Thyroid gland (tissue), 4 donors: ENCODE measurements around the gene SACM1L. TPM values are rescaled to one million over a fixed set of nuclear protein-coding genes. Genes with fewer than 3 reads are reported as not detected.
"Not testable (repeated sequence)": the region's sequence is repeated elsewhere in the genome, so short reads cannot be mapped to it uniquely, and the experiment has no call there.

ENCODE experiments used
- DNase-seq, 2 donors: peaks; one replicate each; pipeline ENCODE4 v3.0.0-alpha.2; 2019
- H3K27ac ChIP-seq, 3 donors: fragments of 200-600 bp; sonication (generic); 1 replicate in 2 of 3; 2 replicates in 1 of 3; pipeline ENCODE4 v1.5.1; 2016 to 2019; ENCODE audit warnings: mild to moderate bottlenecking in 1 of 3, moderate library complexity in 1 of 3
- H3K27me3 ChIP-seq: fragments of 200-600 bp; sonication (generic); one replicate; pipeline ENCODE4 v1.5.1; 2019
- H3K36me3 ChIP-seq, 2 donors: fragments of 200-600 bp; sonication (generic); one replicate each; pipeline ENCODE4 v1.5.1; 2016 to 2019
- H3K4me1 ChIP-seq, 2 donors: fragments of 200-600 bp; sonication (generic); one replicate each; pipeline ENCODE4 v1.5.1; 2017 to 2019
- H3K4me3 ChIP-seq, 3 donors: fragments of 200-600 bp; sonication (generic); replicated peaks in 1 of 3; 1 replicate in 2 of 3; 2 replicates in 1 of 3; pipeline ENCODE4 v1.5.1; 2016; ENCODE audit warnings: mild to moderate bottlenecking in 1 of 3
- H3K9me3 ChIP-seq: fragments of 200-600 bp; sonication (generic); one replicate; pipeline ENCODE4 v1.5.1; 2017
- CTCF ChIP-seq, 6 experiments: fragments of 200-600 bp in 3 of 6; fragments of 450-650 bp in 3 of 6; sonication (generic) in 3 of 6; IDR thresholded peaks; one replicate each; pipeline ENCODE4 v1.5.1; 2016 to 2019; ENCODE audit warnings: antibody characterized with exemption in 6 of 6, mild to moderate bottlenecking in 2 of 6, inconsistent platforms in 1 of 6, moderate library complexity in 1 of 6
- POLR2A ChIP-seq, 2 donors: fragments of 450-650 bp; IDR thresholded peaks; one replicate each; pipeline ENCODE4 v1.6.1; 2017; ENCODE audit warnings: antibody characterized with exemption in 2 of 2, mild to moderate bottlenecking in 2 of 2, moderate library complexity in 1 of 2
- WGBS, 2 donors: methylation state at CpG; one replicate each; pipeline ENCODE4 v1.1.5; 2017; 5-methylcytosine and 5-hydroxymethylcytosine counted together
- intact Hi-C: fragments of 100-400 bp; cut with DNase I; formaldehyde crosslinking; loops from one replicate; pipeline ENCODE4 v1.15.1; 2023
- total RNA-seq, 4 donors: library from RNA; depleted of rRNA; stranded (reverse); fragments of >200 nt; gene quantifications; one replicate each; pipeline ENCODE4 v1.2.3, GENCODE V29; 2016

SACM1L gene
- total RNA-seq, 4 donors from 2014 or later = 87.0 to 161 (median 111) TPM

GRCh38 chr3:45681846-45682245, 7.3 kb upstream of the SACM1L start:
- no peaks in the 10 kb centered on the region for H3K9me3 ChIP-seq
- peaks cover 51 to 57% of the 10 kb centered on the region in 2 donors for H3K4me1 ChIP-seq
- no peak overlapping the region for H3K4me3 ChIP-seq
- no peaks in the 10 kb centered on the region for H3K27me3 ChIP-seq
- TF ChIP-seq POLR2A (IDR thresholded peaks at IDR 0.05) (no peak), CTCF (IDR thresholded peaks at IDR 0.05) (no peak)
- DNase-seq = no peak
- WGBS, 2 donors = 97 to 98% methylated on average over 3 of the region's 3 CpGs
- peak overlapping the region; percentile 14 to 98 (median 96) for H3K27ac ChIP-seq
- intact Hi-C loops = no loop called here
- peaks cover 0 to 3% of the 10 kb centered on the region in 2 donors for H3K36me3 ChIP-seq

- intact Hi-C loops = no loop called here
- Histone ChIP-seq H3K9me3 (no peaks in the 10 kb centered on the region), H3K4me1 (peaks cover 49 to 52% of the 10 kb centered on the region in 2 donors), H3K27me3 (no peaks in the 10 kb centered on the region), H3K27ac (peak overlapping the region in 2 of 3 donors; percentile 96 to 98), H3K4me3 (no peak overlapping the region), H3K36me3 (peaks cover 0 to 3% of the 10 kb centered on the region in 2 donors)
- no peak for DNase-seq
- 96 to 100% methylated on average over 2 of the region's 2 CpGs for WGBS, 2 donors
- TF ChIP-seq CTCF (IDR thresholded peaks at IDR 0.05) (no peak), POLR2A (IDR thresholded peaks at IDR 0.05) (no peak)
Observed at GRCh38 chr3:45682311-45682710, 6.9 kb upstream of the SACM1L start.

GRCh38 chr3:45682786-45683185, 6.4 kb upstream of the SACM1L start:
- TF ChIP-seq POLR2A (IDR thresholded peaks at IDR 0.05) (no peak), CTCF (IDR thresholded peaks at IDR 0.05) (no peak)
- intact Hi-C loops = no loop called here
- peaks cover 0 to 3% of the 10 kb centered on the region in 2 donors for H3K36me3 ChIP-seq
- peaks cover 44 to 48% of the 10 kb centered on the region in 2 donors for H3K4me1 ChIP-seq
- H3K27ac ChIP-seq = peak overlapping the region; percentile 70 to 98 (median 96)
- DNase-seq = no peak
- H3K27me3 ChIP-seq = no peaks in the 10 kb centered on the region
- WGBS, 2 donors = 72 to 76% methylated on average over 5 of the region's 5 CpGs
- H3K9me3 ChIP-seq = no peaks in the 10 kb centered on the region
- H3K4me3 ChIP-seq = no peak overlapping the region

- no peaks in the 10 kb centered on the region for H3K27me3 ChIP-seq
- H3K9me3 ChIP-seq = no peaks in the 10 kb centered on the region
- intact Hi-C loops = no loop called here
- peak overlapping the region; percentile 70 to 98 (median 72) for H3K27ac ChIP-seq
- peak; percentile 50 to 57 for DNase-seq
- no peaks in the 10 kb centered on the region for H3K36me3 ChIP-seq
- 59 to 62% methylated on average over 13 of the region's 13 CpGs for WGBS, 2 donors
- H3K4me3 ChIP-seq = no peak overlapping the region
- H3K4me1 ChIP-seq = peaks cover 39 to 41% of the 10 kb centered on the region in 2 donors
- TF ChIP-seq POLR2A (IDR thresholded peaks at IDR 0.05) (no peak), CTCF (IDR thresholded peaks at IDR 0.05) (no peak)
Observed at GRCh38 chr3:45683417-45684326, 5.5 kb upstream of the SACM1L start.

GRCh38 chr3:45684327-45684892, 4.8 kb upstream of the SACM1L start:
- TF ChIP-seq POLR2A (IDR thresholded peaks at IDR 0.05) (peak in 1 of 2 donors; percentile 8), CTCF (IDR thresholded peaks at IDR 0.05) (no peak)
- H3K4me3 ChIP-seq = no peak overlapping the region
- peaks cover 32 to 34% of the 10 kb centered on the region in 2 donors for H3K4me1 ChIP-seq
- no peaks in the 10 kb centered on the region for H3K9me3 ChIP-seq
- peak overlapping the region; percentile 70 to 98 (median 72) for H3K27ac ChIP-seq
- 30 to 34% methylated on average over 12 of the region's 12 CpGs for WGBS, 2 donors
- no peaks in the 10 kb centered on the region for H3K27me3 ChIP-seq
- intact Hi-C loops = no loop called here
- no peaks in the 10 kb centered on the region for H3K36me3 ChIP-seq
- peak; percentile 66 to 68 for DNase-seq

GRCh38 chr3:45685722-45686121, 3.5 kb upstream of the SACM1L start:
- DNase-seq, H3K27me3 ChIP-seq, H3K9me3 ChIP-seq, intact Hi-C loops, H3K4me3 ChIP-seq, H3K36me3 ChIP-seq: not testable (repeated sequence)
- H3K4me1 ChIP-seq = peaks cover 26 to 27% of the 10 kb centered on the region in 2 donors
- peak overlapping the region; percentile 70 to 98 (median 72) for H3K27ac ChIP-seq
- WGBS, 2 donors = 70 to 74% methylated on average over 4 of the region's 4 CpGs
